OCI-LY7 (cell line): Measurements from ENCODE around the gene RAB13. TPM values are rescaled to one million over a fixed set of nuclear protein-coding genes. Genes with fewer than 3 reads are reported as not detected.

Experiments
- BruUV-seq: library from RNA; stranded (reverse); fragments of 400-500 nt; replicated peaks from 2 replicates; lab custom pipeline; 2021; lab: Mats Ljungman, UMichigan
- CTCF ChIA-PET: fragments of 300-600 bp; sonication (Branson Sonifier 250); formaldehyde crosslinking; loops from one replicate; lab custom pipeline; 2022; ENCODE audit warnings: antibody characterized with exemption; ENCODE audit not compliant: unreplicated experiment; lab: Charles Lee
- POLR2A ChIA-PET: fragments of 300-600 bp; sonication (Branson Sonifier 250); formaldehyde crosslinking; loops from one replicate; lab custom pipeline; 2022; ENCODE audit warnings: antibody characterized with exemption; lab: Charles Lee
- DNase-seq: peaks from one replicate; pipeline ENCODE4 v3.0.0-alpha.2; 2015; ENCODE audit warnings: low spot score
- H2AFZ ChIP-seq: fragments of 200-600 bp; sonication (generic), shearing (Covaris generic); 2 replicates; pipeline ENCODE4 v1.6.1; 2014; ENCODE audit warnings: mild to moderate bottlenecking, antibody characterized with exemption, low read length, moderate library complexity
- H3K27ac ChIP-seq: fragments of 200-600 bp; sonication (generic); 2 replicates; pipeline ENCODE4 v1.5.1; 2014; ENCODE audit warnings: mixed run types, low read depth, mild to moderate bottlenecking, moderate library complexity, low read length, inconsistent platforms; ENCODE audit not compliant: poor library complexity, severe bottlenecking
- H3K36me3 ChIP-seq: fragments of 200-600 bp; sonication (generic); 2 replicates; pipeline ENCODE4 v1.6.1; 2014; ENCODE audit warnings: mild to moderate bottlenecking, antibody characterized with exemption, low read length, moderate library complexity, mixed read lengths; ENCODE audit not compliant: insufficient read depth
- H3K4me1 ChIP-seq: fragments of 200-600 bp; sonication (generic); 2 replicates; pipeline ENCODE4 v1.5.1; 2014; ENCODE audit warnings: mild to moderate bottlenecking, low read length; ENCODE audit not compliant: insufficient read depth, poor library complexity, severe bottlenecking
- H3K4me2 ChIP-seq: fragments of 200-600 bp; sonication (generic); 2 replicates; pipeline ENCODE4 v1.6.1; 2014; ENCODE audit warnings: mild to moderate bottlenecking, low read length
- H3K4me3 ChIP-seq: fragments of 200-600 bp; sonication (generic); 2 replicates; pipeline ENCODE4 v1.5.1; 2014; ENCODE audit warnings: mild to moderate bottlenecking, low read depth, low read length; ENCODE audit not compliant: poor library complexity, severe bottlenecking
- H3K79me2 ChIP-seq: fragments of 200-600 bp; sonication (generic); 2 replicates; pipeline ENCODE4 v1.6.1; 2016; ENCODE audit warnings: low read depth, mild to moderate bottlenecking, low read length, moderate library complexity, mixed read lengths; ENCODE audit not compliant: insufficient read depth
- H3K9me2 ChIP-seq: fragments of 200-600 bp; sonication (generic); 2 replicates; pipeline ENCODE4 v1.6.1; 2016; ENCODE audit warnings: mild to moderate bottlenecking, low read length, mixed read lengths; ENCODE audit not compliant: insufficient read depth
- H3K9me3 ChIP-seq: fragments of 200-600 bp; sonication (generic); 2 replicates; pipeline ENCODE4 v1.6.1; 2014; ENCODE audit warnings: mild to moderate bottlenecking, mixed run types, low read length, mixed read lengths
- H4K20me1 ChIP-seq: fragments of 200-600 bp; sonication (generic); 2 replicates; pipeline ENCODE4 v1.6.1; 2014; ENCODE audit warnings: mild to moderate bottlenecking, antibody characterized with exemption, low read length, moderate library complexity, mixed read lengths; ENCODE audit not compliant: insufficient read depth
- EZH2phosphoT487 ChIP-seq: fragments of 200-600 bp; sonication (generic); IDR thresholded peaks from 2 replicates; pipeline ENCODE4 v1.6.1; 2018; ENCODE audit warnings: low read depth, borderline replicate concordance, mild to moderate bottlenecking, mixed run types, antibody characterized with exemption, low read length, moderate library complexity, mixed read lengths
- intact Hi-C: fragments of 100-400 bp; cut with micrococcal nuclease; formaldehyde crosslinking; loops from one replicate; pipeline ENCODE4 v1.10.0; 2022; ENCODE audit not compliant: unreplicated experiment
- total RNA-seq, 2 experiments: library from RNA; depleted of rRNA in 1 of 2; stranded (reverse); fragments of >200 nt in 1 of 2; shearing (Covaris generic) in 1 of 2; gene quantifications; 2 replicates each; pipeline ENCODE4 v1.2.3, GENCODE V29; 2014 to 2022
- TF ChIP-seq, protein P1 (sequence below): fragments of 200-600 bp; sonication (generic); conservative IDR thresholded peaks from 2 replicates; pipeline ENCODE4 v1.5.1; 2014; ENCODE audit warnings: mild to moderate bottlenecking, antibody characterized with exemption, low read length, moderate library complexity, mixed read lengths

Gene RAB13
- total RNA-seq, 2 experiments from 2014 or later = 0.16 to 1.3 TPM

DNA sequence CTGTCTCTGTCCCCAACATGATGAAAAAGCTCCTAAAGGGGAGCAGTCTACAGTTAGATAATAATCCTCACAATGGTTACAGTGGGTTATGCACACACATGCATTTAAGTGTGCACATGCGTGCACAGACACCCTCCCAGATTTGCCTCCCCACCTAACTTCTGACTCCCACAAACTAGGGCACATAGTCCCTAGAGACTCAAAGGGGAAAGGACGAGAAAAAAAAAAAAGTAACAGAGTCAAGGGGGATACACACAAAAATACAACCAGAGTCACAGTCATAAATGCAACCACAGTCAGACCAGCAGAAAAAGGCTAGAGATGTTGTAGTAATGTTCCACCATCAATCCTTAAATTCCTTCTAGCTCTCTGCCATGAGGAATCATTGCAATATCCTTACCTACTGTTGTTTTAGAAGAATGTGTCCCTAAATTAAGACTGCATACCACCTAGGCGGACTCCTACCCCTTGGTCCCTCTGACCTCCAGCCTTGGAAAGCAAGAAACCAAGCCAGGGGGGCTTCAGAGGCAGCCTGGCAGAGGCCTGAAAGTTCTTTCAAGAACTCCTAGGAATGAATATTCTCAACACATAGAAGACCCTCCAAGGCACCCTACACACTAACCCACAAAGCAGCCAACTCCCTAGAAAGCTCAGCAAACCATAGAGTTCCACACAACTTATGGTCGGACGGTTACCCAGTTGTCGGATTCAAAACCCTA is 29.0 kb downstream of the RAB13 start:
- CTCF ChIA-PET = interaction anchor here (0.9 kb wide), 1 partner anchor 21 kb away, joined by 3 read pairs; the partner anchor contains the start of gene JTB
- BruUV-seq = no TSS peak
- H3K4me3 ChIP-seq = peak overlapping the region; percentile 87
- intact Hi-C loops = no loop called here
- no peak for DNase-seq
- H3K27ac ChIP-seq = peak overlapping the region; percentile 74
- peaks cover 18% of the 10 kb centered on the region for H4K20me1 ChIP-seq
- peak overlapping the region; percentile 97 for H3K4me2 ChIP-seq
- TF ChIP-seq EZH2phosphoT487 = no peak
- TF ChIP-seq, protein P1, sequence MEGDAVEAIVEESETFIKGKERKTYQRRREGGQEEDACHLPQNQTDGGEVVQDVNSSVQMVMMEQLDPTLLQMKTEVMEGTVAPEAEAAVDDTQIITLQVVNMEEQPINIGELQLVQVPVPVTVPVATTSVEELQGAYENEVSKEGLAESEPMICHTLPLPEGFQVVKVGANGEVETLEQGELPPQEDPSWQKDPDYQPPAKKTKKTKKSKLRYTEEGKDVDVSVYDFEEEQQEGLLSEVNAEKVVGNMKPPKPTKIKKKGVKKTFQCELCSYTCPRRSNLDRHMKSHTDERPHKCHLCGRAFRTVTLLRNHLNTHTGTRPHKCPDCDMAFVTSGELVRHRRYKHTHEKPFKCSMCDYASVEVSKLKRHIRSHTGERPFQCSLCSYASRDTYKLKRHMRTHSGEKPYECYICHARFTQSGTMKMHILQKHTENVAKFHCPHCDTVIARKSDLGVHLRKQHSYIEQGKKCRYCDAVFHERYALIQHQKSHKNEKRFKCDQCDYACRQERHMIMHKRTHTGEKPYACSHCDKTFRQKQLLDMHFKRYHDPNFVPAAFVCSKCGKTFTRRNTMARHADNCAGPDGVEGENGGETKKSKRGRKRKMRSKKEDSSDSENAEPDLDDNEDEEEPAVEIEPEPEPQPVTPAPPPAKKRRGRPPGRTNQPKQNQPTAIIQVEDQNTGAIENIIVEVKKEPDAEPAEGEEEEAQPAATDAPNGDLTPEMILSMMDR = no peak
- H3K79me2 ChIP-seq = peaks cover 43% of the 10 kb centered on the region
- H3K36me3 ChIP-seq = peaks cover 40% of the 10 kb centered on the region
- H3K4me1 ChIP-seq = peaks cover 38% of the 10 kb centered on the region
- peak overlapping the region; percentile 16; the same call in 1 of the 2 replicates for H2AFZ ChIP-seq
- POLR2A ChIA-PET = interaction anchor here (0.6 to 2.5 kb wide), 4 partner anchors 10 to 26 kb away, joined by 3 to 16 read pairs (median 4); partner anchors contain the start of genes CREB3L4 and DENND4B
- H3K9me2 ChIP-seq = no peaks in the 10 kb centered on the region
- H3K9me3 ChIP-seq = no peaks in the 10 kb centered on the region

DNA sequence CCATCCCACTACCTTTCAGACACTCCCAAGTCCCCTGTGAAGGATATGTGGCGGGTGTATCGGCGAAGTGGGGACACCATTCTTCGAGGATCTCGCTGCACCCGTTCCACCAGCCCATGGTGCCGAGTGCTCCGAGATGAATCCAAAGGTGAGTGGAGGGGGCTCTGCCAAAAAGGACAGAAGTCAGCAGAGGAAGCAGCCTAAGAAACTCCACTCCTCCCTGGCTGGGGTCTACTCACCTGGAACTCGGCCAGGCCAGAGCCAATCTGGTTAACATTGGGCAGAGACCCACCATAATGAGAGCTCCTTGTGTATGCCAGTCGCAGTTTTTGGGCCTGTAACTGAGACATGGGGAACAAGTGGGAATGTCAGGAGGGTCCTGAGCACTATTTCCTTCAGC is 31.3 kb downstream of the RAB13 start:
- peaks cover 26% of the 10 kb centered on the region for H3K4me1 ChIP-seq
- peaks cover 18% of the 10 kb centered on the region for H4K20me1 ChIP-seq
- no peaks in the 10 kb centered on the region for H3K9me2 ChIP-seq
- intact Hi-C loops = no loop called here
- peaks cover 54% of the 10 kb centered on the region for H3K36me3 ChIP-seq
- no peak for TF ChIP-seq EZH2phosphoT487
- H3K4me2 ChIP-seq = no peak overlapping the region
- peaks cover 43% of the 10 kb centered on the region for H3K79me2 ChIP-seq
- no peak overlapping the region for H3K4me3 ChIP-seq
- H3K9me3 ChIP-seq = no peaks in the 10 kb centered on the region
- ChIA-PET POLR2A (no interaction called here), CTCF (no interaction called here)
- no TSS peak for BruUV-seq
- H3K27ac ChIP-seq = no peak overlapping the region
- no peak overlapping the region for H2AFZ ChIP-seq
- DNase-seq = no peak

DNA sequence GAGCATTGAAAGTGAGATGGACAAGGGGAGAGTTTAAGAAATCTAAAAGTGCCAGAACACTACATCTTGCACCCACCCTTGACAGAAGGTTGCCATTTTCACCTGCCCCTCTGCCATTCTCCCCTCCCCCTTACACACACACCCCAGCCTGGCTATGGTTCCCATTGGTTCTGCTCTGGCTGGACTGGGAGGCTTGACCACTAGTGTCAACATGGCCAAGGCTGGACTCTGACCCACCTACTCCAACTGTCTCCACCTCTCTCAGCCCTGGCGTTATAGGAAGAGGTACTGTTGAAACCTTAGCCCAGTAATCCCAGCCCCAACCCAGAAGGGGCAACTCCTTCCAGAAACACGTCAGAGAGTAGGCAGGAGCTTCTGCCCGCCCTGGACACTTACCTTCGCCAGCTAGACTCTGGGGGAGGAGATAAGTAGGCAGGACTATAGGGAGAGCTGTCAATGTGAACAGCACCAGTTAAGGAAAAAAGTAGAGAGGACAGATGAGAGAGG is 32.2 kb downstream of the RAB13 start:
- Histone ChIP-seq H3K4me2 (no peak overlapping the region), H3K9me2 (no peaks in the 10 kb centered on the region), H3K9me3 (no peaks in the 10 kb centered on the region), H3K79me2 (peaks cover 43% of the 10 kb centered on the region), H3K4me3 (no peak overlapping the region), H3K4me1 (peaks cover 20% of the 10 kb centered on the region), H4K20me1 (peaks cover 18% of the 10 kb centered on the region), H3K36me3 (peaks cover 57% of the 10 kb centered on the region), H3K27ac (no peak overlapping the region), H2AFZ (no peak overlapping the region)
- no peak for TF ChIP-seq EZH2phosphoT487
- TF ChIP-seq, protein P1 = no peak
- ChIA-PET POLR2A (interaction anchor here (1.5 kb wide), 1 partner anchor 10 kb away, joined by 3 read pairs; no protein-coding TSS in a partner anchor), CTCF (no interaction called here)
- DNase-seq = no peak
- BruUV-seq = no TSS peak
- intact Hi-C loops = no loop called here
